GM19438 (cell line): Measurements from ENCODE around the gene IGFBP2.
A peak's percentile ranks its signal among the peaks of the same experiment; 100 is the strongest.
"Not testable (repeated sequence)": the region's sequence is repeated elsewhere in the genome, so short reads cannot be mapped to it uniquely, and the experiment has no call there.

ENCODE experiments used
- ATAC-seq: cut with Tn5 transposase; IDR thresholded peaks from one replicate; pipeline ENCODE4 v1.9.1; 2021; ENCODE audit warnings: low read depth; ENCODE audit not compliant: unreplicated experiment

Gene IGFBP2, protein sequence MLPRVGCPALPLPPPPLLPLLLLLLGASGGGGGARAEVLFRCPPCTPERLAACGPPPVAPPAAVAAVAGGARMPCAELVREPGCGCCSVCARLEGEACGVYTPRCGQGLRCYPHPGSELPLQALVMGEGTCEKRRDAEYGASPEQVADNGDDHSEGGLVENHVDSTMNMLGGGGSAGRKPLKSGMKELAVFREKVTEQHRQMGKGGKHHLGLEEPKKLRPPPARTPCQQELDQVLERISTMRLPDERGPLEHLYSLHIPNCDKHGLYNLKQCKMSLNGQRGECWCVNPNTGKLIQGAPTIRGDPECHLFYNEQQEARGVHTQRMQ

DNA sequence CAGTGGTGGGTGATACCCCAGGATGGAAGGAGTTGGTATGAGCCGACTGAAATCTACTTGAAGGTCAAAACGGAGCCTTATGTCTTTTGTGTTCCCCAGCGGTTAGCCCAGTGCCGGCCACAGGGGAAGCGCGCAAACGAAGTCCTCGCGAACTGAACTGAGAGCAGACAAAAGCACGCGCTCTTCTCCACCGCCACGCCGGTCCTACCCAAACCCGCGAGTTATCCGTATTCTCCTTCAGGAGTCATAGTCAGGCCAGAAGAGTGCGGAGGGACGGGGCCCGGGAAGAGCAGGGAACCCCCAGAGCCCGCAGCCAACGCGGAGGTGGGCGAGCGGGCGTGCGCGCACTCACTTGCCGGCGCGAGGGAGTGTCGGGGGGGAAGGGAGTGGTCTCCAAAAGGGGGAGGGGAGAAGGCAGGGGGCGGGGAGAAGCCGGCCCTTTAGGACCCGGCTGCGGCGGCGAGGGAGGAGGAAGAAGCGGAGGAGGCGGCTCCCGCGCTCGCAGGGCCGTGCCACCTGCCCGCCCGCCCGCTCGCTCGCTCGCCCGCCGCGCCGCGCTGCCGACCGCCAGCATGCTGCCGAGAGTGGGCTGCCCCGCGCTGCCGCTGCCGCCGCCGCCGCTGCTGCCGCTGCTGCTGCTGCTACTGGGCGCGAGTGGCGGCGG is at the start of gene IGFBP2:
Gene IGFBP2, plus strand, starts transcription at position 469 of the 664 bp plus-strand sequence. Its CDS starts 104 bp downstream, at position 573.
- ATAC-seq = no peak

DNA sequence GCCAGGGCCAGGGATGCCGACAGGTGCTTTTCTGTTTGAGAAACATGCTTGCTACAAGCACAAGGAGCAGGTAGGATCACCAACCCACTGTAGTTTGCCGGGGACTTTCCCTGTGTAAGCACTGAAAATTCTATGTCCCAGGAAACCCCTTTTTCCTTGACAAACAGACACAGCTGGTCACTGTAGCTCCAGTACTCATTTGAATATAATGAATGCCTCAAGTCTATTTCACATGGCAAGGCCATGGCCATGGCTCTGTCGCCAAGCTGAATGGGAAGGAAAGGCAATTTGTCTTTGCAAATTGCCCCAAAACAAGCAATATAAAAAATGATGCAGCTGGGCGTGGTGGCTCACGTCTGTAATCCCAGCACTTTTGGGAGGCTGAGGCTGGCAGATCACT is 49.6 kb upstream of the IGFBP2 start:
- ATAC-seq = no peak

DNA sequence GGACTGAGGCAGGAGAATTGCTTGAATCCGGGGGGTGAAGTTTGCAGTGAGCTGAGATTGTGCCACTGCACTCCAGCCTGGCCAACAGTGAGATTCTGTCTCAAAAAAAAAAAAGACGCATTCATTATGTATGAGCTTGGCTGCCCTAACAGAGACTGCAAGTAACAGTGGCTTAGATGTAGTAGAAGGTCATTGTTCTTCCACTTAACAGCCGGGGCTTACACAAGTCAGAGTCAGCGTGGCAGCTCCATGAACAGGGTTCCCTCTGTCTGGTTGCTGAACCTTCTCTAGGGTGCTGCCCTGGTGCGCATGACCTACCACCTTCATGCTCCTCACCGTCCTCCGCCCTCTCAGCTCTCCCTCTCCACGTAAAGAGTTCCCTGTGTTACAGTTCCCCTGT is 49.1 kb upstream of the IGFBP2 start:
- ATAC-seq = no peak

DNA sequence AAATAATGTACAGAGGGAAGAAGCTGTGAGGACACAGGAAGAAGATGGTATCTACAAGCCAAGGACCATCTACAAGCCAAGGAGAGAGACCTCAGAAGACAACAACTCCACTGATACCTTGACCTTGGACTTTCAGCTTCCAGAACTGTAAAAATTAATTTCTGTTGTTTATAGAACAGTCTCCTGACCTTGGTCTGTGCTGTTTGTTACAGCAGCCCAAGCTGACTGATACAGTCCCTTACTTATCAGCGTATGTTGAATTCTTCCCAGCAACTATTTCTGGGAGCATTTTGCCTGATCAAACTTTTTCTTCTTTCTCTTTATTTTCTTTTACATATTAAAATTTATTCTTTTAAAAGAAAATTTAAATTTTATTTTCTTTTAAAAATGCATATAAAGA is 47.8 kb upstream of the IGFBP2 start:
- ATAC-seq = no peak

DNA sequence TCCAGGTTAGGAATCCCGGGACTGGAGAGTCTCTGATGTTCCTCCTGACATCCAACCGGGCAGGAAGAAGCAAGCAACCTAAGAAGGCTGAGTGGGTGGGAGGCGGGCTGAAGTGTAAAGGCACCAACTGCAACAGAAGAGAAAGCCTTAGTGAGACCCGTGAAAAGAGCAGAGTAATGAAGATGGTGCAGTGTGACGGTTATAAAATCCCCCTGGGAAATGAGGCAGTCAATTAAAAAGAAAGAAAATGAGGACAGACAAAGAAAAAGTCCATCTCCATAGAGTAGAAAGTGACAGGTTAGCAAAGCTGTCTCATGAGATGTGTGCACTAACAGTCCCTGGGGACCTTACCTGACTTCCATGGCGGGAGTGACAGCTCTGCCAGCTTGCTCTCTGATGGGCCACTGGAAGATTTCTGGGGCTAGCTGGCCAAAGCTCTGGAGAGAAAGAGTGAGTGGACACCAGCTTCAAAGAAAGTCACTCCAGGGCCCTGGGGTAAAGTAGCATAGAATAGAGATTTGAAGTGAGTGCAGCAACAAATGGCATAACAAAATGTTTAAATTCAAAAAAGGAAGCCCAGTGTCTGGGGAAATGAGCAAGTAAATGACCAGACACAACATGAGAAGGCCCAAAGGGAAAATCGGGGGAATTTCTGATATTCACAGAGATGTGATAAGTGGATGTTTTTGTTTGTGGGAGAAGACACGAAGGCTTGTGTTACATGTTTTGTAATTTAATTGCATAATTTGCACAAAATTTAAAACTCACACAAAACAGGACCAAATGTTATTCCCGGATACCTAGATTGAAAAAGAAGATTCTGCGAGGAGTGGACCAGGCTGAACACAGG is 44.1 kb upstream of the IGFBP2 start:
- no peak for ATAC-seq

DNA sequence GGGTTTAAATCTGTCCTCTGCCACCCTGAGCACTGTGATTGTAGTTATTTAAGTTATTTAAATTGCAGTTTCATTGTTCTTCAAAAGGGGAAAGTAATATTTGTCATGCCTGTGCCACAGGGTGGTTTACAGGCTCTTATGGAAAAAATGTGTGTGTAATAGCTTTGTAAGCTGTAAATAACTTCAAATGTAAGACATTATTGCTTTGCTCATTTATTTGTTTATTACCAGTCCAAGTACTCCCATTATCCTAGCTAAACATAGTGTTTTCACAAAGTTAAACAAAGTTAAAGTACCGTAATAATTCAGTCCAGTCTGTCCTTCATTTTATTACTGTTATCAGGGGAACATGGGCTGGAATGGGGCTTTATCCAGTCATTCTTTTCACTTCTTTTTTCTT is 43.4 kb upstream of the IGFBP2 start:
- no peak for ATAC-seq

DNA sequence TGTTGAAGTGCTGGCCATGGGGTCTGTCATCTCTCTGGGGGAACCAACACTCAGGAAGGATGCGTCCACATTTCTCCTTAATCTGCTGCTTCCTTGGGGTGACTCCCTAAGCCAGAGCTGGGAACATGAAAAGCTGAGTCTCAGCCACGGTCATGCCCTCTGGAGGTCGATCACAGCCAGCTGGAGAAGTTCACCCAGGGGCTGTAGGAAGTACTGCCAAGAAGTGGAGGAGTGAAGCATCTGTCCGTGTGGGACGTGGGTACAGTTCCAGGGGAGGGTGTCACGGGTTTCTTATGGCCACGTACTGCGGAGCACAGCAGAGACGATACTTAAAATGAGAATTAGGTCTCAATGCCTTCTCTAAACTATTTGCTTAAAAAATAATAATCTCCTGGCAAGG is 42.4 kb upstream of the IGFBP2 start:
- no peak for ATAC-seq

DNA sequence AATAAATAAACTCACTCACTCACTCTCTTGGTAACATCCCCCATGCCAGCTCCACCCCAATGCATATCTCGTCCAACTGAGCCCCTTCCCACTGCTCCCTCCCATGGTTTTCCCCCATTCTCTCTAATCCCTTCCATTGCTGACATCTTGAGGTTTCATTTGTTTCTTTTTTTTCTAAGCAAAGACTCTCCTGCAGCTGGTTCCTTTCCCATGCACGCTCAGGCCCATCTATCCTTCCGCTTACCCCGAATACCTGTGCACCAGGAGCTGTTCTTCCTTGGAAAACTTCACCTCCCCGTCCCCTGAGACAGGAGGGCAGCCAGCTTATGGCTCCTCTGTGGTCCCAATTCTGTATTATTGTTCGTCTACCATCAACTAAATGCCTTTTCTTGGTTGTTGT is 41.7 kb upstream of the IGFBP2 start:
- ATAC-seq = no peak

DNA sequence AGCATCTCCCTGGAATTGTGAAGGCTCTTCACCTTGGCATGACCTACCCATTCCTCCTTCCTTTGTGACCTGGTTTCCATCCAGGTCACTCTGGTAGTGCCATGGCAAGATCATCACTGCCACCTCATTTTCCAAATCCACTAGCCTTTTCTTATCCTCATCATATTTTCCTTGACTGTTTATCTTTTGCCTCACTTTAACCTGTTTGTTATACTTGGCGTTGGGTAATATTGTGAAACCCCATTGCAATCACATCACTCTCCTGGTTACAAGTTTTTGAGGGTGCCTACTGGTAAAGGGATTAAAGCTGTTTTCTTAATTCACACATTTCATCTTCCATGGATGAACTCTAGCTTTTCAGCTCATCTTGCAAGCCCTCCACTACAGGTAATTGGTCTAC is 39.1 kb upstream of the IGFBP2 start:
- no peak for ATAC-seq

DNA sequence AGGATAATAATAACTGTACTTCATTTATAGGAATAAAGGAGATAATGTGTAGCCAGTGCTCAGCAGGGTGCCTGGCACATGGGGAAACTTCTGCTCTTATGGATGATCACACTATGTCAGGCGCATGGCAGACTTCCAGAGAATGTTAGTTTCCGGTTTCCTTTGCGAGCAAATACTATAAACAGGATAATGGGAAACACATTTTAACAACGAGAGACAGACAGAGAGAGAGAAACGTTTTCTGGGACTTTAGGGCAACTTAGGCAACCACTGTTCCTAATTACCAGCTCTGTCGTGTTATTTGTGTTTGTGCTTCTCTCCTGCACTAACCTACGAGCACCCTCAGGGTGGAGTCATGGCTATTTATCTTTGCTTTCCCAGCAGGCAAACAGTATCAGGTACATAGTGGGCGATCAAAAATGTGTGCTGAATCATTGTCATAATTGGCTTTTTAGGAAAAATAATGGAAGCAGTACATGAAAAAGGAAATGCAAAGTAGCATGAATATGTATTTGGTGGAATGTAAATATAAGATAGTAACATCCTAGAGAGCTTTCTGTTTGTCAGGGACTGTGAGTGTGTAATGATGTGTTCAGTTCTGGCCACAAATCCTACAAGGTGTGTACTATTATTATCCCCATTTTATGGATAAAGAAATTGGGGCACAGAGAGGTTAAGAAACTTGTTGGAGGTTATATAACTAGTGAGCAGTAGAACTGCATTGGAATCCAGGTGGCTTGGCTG is 36.8 kb upstream of the IGFBP2 start:
- ATAC-seq = no peak

DNA sequence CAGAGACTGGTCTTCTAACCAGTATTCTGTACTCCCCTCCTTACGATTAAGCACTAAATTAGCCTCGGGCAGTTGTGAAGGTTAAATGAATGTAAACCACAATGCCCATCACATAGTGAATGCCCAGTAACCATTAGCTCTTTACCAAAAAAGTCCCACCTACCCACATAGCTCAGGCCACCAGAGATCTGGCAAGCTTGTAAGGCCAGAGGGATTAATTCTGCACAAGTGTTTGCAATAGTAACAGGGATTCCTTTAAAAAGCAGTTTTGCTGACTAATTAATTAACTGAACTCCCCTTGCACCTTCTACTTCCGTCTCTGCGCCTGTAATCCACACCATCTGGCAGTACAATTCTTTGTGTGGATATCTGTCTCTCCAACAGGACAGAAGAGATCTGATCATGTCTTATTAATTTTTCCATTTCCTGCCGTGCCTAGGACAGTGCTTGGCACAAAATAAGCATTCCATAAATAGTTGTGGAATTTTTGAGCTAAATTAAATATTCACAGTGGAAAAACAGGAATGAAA is 36.2 kb upstream of the IGFBP2 start:
- no peak for ATAC-seq

DNA sequence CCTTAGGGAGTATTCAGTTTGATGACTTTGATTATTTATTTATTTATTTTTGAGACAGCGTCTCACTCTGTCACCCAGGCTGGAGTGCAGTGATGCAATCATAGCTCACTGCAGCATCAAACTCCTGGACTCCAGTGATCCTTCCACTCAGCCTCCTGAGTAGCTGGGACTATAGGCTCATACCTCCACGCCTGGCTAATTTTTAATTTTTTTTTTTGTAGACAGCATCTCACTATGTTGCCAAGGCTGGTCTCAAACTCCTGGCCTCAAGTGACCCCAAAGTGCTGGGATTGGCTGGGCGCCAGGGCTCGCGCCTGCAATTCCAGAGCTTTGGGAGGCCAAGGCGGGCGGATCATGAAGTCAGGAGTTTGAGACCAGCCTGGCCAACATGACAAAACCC is 35.4 kb upstream of the IGFBP2 start:
- not testable (repeated sequence) for ATAC-seq

DNA sequence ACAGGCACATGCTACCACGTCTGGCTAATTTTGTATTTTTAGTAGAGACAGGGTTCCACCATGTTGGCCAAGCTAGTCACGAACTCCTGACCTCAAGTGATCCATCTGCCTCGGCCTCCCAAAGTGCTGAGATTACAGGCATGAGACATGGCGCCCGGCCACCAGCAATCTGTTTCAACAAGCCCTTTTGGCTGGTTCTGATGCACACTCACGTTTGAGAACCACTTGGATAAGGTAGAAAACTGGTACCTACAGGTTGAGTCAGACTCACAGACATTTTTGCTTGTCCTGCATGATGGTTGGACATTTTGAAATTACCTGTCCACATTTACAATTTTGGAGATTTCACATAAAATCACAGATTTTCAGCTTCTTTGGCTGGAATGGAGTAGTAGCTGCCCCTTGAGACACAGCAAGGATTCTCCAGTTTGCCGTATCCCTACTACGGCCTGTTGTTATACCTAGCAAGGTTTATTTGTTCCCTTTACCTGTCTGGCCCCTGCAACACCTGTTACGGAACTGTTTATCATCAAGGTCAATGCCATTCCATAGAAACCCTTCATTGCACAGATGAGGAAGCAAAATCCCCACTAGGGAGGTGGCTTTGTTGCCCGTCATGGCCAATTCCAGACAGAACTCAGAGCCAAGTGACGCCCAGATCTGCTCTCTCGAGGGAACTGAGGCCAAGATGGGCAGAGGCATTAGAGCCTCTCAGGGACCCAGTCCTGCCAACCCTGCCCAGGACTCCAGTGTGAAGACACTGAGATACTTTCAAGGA is 31.4 kb upstream of the IGFBP2 start:
- ATAC-seq = no peak

DNA sequence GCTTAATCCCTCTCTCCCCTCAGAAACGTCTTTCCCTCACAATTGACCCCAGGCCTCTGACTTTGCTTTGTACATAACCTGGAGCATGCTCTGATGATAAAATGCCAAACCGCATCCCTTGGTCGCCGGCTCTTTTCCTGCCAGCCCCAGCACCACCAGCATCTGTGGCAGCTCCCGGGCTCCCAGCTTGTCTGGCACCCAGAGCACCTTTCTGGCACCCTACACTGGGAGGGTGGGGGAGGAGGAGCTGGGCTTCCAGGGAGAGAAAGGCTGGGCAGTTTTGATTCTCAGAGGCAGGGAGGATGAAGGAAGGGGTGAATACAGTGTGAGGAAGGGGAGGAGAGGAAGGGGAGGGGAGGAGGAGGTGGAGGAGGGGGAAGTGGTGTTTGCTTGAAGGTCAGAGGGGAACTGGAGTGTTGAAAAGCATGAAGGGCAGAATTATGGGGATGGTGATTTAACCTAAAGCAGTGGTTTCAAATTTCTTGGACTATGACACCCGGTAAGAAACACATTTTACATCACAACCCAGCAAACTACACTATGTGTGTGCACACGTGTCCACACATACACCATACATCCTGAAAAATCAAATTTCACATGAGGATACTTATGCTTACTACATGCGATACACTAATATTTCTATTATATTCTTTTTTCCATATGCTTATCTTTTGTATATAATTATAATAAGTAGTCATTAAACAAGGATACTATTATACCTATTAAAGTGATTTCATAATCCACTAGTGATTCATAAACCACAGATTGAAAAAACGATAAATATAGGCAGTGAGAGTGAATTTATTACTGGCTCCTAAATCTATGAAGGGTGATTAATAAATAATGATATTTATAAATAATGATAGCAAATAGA is 30.0 kb upstream of the IGFBP2 start:
- no peak for ATAC-seq

DNA sequence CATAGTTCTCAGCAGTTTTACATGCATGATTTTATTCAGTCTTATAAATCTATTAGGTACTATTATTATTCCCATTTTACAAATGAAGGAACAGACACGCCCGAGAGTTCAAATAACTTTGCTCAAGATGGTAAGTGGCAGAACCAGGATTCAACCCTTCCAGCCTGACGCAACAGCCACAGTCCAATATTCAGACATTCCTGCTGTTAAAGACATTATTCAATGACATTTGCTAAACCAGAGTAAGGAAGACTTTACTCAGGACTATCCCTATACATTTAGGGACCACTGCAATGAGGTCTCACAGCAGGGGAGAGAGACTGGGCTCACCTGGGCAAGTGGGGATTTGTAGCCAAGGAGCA is 29.4 kb upstream of the IGFBP2 start:
- no peak for ATAC-seq

DNA sequence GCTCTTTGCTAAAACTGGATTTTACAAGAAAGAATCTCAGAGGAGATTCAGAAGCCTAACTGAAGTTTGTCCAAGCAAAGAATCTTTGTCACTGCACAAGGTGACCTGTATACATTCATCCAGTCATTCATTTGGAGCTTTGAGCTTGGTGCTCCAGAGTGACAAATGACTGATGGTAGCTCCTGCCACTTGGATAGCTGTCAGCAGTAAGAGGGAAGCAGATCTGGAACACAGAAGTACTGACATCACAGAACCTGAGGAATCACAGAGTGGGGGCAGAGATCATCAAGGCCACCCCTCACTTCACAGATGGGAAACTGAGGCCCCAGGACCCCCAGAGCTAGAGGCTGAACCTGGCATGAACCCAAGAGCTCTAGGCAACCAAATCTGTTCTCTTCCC is 28.8 kb upstream of the IGFBP2 start:
- ATAC-seq = no peak

DNA sequence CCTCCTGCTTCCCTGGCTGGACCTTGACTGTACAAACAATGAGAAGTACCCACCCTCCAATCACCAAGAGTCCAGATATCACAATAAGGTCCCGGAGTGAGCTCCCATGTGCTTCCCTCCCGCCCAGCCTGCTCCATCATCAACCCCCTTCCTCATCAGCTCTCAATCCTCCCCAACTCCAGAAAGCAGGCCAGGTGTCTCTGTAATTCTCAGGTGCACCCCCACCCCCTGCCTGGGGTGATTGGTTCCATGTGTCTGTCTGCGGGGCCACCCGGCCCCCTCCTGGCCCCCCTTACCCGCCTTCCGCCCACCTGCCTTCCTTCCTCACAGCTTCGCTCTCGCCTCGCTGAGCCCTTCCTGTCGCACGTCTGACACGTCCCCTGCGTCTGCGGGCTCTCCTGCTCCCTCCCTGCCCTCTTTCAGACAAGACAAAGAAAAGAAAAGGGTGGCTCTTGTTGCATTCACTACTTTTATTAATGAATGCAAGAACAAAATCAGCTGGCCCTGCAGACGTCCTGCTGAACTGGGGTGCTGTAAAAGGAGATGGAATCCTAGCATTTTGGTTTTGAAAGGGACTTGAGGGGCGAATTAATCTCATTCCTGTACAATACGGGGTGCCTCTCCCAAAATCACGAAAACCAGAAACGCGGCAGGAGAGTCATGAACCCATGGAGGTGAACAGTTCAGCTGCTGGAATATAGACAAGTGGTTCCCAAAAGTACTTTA is 26.5 kb upstream of the IGFBP2 start:
- ATAC-seq = peak; percentile 95

DNA sequence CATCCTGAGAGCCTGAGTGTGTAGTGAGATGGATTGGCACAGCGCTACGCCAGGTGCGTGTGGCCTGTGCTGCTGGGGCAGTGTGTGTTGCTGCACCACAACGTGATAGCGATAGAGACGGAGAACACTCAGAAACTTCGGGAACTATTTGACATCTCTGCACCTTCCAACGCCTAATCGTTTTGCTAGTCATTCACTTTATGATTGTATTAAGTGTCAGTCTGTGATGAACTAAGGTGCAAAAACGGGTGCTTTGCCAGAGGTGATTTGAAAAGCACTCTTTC is 26.0 kb upstream of the IGFBP2 start:
- no peak for ATAC-seq
